Mesodermal cell (in vitro differentiated cells): ENCODE measurements around the gene POLR3A.
"Not testable (repeated sequence)": the region's sequence is repeated elsewhere in the genome, so short reads cannot be mapped to it uniquely, and the experiment has no call there.

Source experiments
- H3K27ac ChIP-seq: 2 replicates; pipeline ENCODE4 v1.7.0; 2013; ENCODE audit warnings: mild to moderate bottlenecking, low read depth, low read length, moderate library complexity; ENCODE audit not compliant: severe bottlenecking
- H3K36me3 ChIP-seq: 2 replicates; pipeline ENCODE4 v1.7.1; 2013; ENCODE audit warnings: mild to moderate bottlenecking, low read length, moderate library complexity; ENCODE audit not compliant: control insufficient read depth, insufficient read depth
- H3K4me1 ChIP-seq: one replicate; pipeline ENCODE4 v1.7.1; 2013; ENCODE audit warnings: mild to moderate bottlenecking, low read length; ENCODE audit not compliant: insufficient read depth, control insufficient read depth, poor library complexity, severe bottlenecking
- H3K4me3 ChIP-seq: 2 replicates; pipeline ENCODE4 v1.7.0; 2013; ENCODE audit warnings: low read length, control low read depth, mild to moderate bottlenecking; ENCODE audit not compliant: insufficient read depth, poor library complexity, severe bottlenecking; ENCODE audit errors: extremely low read depth
- H3K9me3 ChIP-seq: 2 replicates; pipeline ENCODE4 v1.7.1; 2013; ENCODE audit warnings: mild to moderate bottlenecking, low read length, moderate library complexity; ENCODE audit not compliant: control insufficient read depth
- WGBS, 2 experiments: methylation state at CpG; one replicate each; pipeline ENCODE4 v1.1.5; 2013; ENCODE audit warnings: missing lambda C conversion rate in 2 of 2; ENCODE audit not compliant: insufficient coverage in 2 of 2; 5-methylcytosine and 5-hydroxymethylcytosine counted together

Gene POLR3A

DNA sequence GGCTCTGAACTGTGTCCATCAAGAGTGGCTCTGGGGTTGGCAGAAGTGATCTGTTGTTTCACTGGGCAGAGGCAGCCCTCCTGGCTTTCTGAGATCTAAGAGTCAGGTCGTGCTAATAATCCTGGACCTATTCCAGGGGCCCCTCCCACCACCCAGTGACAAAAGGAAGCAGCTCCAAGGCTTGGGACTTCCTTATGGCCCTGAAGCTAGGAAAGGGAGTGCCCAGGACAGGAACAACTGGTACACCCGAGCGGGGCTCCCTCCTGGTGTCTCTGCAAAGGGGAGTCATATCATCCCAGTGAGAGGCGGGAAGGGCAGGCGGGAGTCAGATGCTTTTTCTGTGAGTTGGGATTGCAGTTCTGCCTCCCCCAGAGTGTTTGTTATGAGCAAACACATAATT lies 36.7 kb upstream of the POLR3A start:
- H3K36me3 ChIP-seq, result no peaks in the 10 kb centered on the region
- H3K4me3 ChIP-seq, result no peak overlapping the region
- no peaks in the 10 kb centered on the region for H3K4me1 ChIP-seq
- WGBS, 2 experiments, result 79 to 90% methylated on average over 2 to 3 of the region's 5 CpGs
- H3K27ac ChIP-seq, result no peak overlapping the region
- no peaks in the 10 kb centered on the region for H3K9me3 ChIP-seq

DNA sequence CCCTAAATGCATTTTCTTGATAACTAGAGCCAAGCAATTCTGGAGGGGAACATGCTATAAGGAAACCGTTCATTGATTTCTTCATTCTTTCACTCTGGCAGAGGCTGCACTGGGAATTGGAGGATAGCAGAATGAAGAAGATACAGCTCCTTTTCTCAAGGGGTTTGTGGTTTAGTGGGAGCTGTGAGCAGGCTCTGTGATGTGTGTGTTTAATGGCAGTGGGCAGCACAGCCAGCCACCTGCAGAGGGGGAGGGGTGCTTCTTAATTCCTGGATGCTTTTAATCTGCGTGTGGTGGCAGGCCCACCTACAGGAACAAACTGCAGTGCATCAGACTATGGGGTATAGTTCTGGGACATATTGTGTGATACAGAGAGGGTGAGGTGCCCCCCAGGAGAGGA lies 36.3 kb upstream of the POLR3A start:
- Histone ChIP-seq H3K4me1 (no peaks in the 10 kb centered on the region), H3K27ac (no peak overlapping the region), H3K4me3 (no peak overlapping the region), H3K36me3 (no peaks in the 10 kb centered on the region), H3K9me3 (no peaks in the 10 kb centered on the region)
- WGBS, 2 experiments, result 78 to 83% methylated on average over 1 of the region's 2 CpGs

DNA sequence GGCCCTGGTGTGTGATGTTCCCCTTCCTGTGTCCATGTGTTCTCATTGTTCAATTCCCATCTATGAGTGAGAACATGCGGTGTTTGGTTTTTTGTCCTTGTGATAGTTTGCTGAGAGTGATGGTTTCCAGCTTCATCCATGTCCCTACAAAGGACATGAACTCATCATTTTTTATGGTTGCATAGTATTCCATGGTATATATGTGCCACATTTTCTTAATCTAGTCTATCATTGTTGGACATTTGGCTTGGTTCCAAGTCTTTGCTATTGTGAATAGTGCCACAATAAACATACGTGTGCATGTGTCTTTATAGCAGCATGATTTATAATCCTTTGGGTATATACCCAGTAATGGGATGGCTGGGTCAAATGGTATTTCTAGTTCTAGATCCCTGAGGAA lies 35.6 kb upstream of the POLR3A start:
- H3K4me3 ChIP-seq, H3K36me3 ChIP-seq, H3K9me3 ChIP-seq, H3K27ac ChIP-seq, H3K4me1 ChIP-seq: not testable (repeated sequence)
- WGBS, 2 experiments, result no CpG with 5 or more reads among the region's 2 CpGs

DNA sequence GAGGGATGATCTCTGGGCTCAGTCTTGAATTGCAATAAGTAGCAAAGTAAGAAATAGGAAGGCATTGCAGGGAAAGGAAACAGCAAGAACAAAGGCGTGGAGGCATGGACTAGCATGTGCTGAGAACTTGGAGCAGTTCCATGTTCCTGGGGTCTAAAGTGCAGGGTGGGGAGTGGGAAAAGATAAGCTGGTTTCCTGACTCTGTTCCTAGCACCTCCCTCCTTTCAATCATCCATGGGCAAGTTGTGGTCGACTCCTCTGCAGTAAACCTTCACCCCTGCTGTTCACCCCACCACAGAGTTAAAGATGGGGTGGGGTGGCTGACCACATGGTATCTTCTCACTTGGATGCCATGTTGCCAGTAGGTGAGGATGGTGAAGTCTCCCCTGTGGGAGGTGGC lies 33.9 kb upstream of the POLR3A start:
- no peak overlapping the region for H3K4me3 ChIP-seq
- H3K9me3 ChIP-seq, result no peaks in the 10 kb centered on the region
- no peaks in the 10 kb centered on the region for H3K4me1 ChIP-seq
- no peaks in the 10 kb centered on the region for H3K36me3 ChIP-seq
- 80 to 90% methylated on average over 1 of the region's 2 CpGs for WGBS, 2 experiments
- H3K27ac ChIP-seq, result no peak overlapping the region

DNA sequence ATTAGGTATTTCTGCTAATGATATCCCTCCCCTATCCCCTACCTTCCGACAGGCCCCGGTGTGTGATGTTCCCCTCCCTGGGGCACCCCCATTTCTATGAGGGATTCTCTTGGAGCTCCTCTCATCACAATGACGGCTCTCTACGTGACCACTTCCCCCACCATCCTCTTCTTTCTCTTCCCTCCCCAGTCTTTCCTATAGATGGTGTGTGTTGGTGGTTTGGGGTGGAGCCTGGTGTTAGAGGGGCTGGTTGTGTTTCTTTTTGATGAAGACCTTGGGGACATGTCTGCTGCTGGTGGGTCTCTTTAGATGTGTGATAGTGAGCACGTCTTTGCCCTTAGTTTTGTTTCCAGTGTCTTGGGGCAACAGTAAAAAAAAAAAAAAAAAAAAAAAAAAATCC lies 33.0 kb upstream of the POLR3A start:
- no peaks in the 10 kb centered on the region for H3K4me1 ChIP-seq
- no peak overlapping the region for H3K27ac ChIP-seq
- no peak overlapping the region for H3K4me3 ChIP-seq
- H3K36me3 ChIP-seq, result no peaks in the 10 kb centered on the region
- 100% methylated on average over 2 of the region's 5 CpGs; no CpG with 5 or more reads in 1 of the 2 experiments for WGBS, 2 experiments
- no peaks in the 10 kb centered on the region for H3K9me3 ChIP-seq

DNA sequence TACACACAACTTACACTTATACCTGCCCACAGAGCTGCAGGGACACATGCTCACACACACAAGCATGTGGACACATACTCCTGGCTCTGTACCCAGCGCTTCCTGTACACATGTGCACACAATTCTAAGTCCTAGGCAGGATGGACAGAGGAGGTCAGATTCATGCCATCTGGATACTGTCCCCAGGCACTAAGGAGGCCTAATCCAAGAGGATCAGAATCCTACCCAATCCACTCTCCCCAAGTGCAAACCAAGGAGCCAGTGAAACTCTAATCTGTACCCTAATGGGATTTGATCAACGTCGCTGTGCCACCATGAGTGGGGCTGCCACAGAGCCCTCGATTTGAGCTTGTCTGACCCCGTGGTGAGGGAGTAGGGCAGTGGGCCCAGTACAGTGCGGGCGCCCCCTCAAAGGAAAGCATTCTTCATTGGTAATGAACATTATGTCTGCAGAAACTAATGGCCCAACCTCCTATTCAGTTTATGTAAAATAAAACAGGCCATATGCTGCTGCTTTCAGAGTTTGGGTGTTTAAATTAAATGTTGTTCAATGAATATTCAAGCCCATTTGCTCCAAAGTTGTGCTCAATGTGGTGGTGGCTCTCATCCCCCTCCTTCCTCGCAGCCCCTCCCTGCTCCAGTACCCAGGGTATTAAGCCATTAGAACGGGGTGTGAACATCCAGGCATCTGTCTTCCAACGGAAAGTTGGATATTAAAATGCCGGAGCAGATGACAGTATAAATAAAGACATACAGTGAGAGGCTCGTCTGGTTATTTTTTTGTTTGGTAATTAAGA lies 30.8 kb upstream of the POLR3A start:
- no peaks in the 10 kb centered on the region for H3K9me3 ChIP-seq
- H3K4me3 ChIP-seq, result no peak overlapping the region
- WGBS, 2 experiments, result 93 to 95% methylated on average over 7 to 9 of the region's 12 CpGs
- H3K36me3 ChIP-seq, result no peaks in the 10 kb centered on the region
- H3K27ac ChIP-seq, result no peak overlapping the region
- no peaks in the 10 kb centered on the region for H3K4me1 ChIP-seq

DNA sequence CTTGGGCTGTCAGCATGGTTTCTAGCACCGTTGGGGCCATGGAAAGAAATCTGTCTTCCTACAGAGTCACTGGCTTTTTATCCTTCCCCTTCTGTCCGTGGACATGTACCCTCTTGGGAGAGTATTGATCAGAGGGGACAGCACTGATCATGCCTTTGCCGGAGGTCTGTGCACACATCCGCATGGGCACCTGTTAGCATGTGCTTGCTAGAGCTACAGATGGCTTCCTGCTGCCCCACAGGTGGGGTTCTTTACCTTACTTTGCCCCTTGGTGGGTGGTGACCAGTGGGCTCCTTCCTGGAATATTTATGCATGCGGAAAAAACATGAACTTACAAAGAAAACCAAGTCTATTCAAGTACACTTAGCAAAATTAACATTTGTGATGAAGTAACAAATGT lies 29.2 kb upstream of the POLR3A start:
- WGBS, 2 experiments, result 84 to 88% methylated on average over 4 of the region's 5 CpGs
- H3K9me3 ChIP-seq, result no peaks in the 10 kb centered on the region
- H3K36me3 ChIP-seq, result no peaks in the 10 kb centered on the region
- H3K27ac ChIP-seq, result no peak overlapping the region
- no peak overlapping the region for H3K4me3 ChIP-seq
- H3K4me1 ChIP-seq, result peaks cover 1% of the 10 kb centered on the region

DNA sequence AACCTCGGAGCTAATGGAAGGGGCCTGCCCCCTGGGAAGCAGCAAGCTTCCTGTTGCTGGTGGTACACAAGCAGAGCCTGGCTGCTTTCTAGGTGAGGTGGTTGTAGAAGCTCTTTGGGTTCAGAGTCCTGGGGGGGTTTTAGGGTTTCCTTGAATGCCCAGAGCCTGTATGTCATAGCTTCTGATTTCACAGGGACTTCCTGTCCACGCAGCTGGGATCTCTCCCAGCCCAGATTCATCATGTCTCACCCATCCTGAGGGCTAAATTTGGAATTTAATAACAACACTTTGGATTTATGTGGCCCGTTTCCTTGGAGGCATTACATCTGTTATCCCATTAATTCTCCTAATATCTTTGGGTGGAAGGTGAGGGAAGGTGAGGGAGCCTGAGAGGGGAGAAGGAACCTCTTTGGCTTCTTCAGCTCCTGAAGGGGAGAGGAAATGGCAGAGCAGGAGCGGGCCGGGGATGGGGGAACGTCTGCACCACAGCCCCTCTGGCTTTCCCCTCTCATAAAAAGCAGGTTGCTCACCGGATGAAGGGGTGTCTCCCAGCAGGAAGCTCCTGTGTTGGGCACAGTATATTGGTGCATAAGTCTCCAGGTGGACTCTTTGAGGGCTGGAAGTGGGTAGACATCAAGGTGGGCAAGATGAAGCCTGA lies 24.0 kb upstream of the POLR3A start:
- Histone ChIP-seq H3K4me3 (no peak overlapping the region), H3K4me1 (peaks cover 7% of the 10 kb centered on the region), H3K36me3 (no peaks in the 10 kb centered on the region), H3K27ac (no peak overlapping the region), H3K9me3 (no peaks in the 10 kb centered on the region)
- 94 to 100% methylated on average over 2 to 4 of the region's 7 CpGs for WGBS, 2 experiments

DNA sequence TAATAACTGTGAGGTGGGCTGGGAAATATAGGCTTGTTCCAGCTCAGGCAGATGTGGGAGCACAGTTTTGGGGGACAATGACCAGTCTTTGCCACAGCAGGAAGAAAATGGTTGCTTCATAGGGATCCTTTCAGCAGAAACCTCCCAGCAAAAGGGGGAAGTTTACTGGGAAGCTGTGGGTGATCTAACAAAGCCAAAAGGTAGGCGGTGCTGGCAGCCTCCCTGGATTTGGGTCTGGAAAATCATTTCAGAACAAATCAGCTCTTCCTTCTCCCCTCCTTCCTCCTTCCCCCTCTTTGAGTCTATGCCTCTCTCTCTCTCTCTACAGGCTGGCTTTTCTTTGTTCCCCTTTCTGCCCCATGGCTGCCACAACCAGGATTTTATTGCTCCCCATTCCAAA lies 20.5 kb upstream of the POLR3A start:
- Histone ChIP-seq H3K4me3 (no peak overlapping the region), H3K27ac (no peak overlapping the region), H3K4me1 (peaks cover 9% of the 10 kb centered on the region), H3K9me3 (no peaks in the 10 kb centered on the region), H3K36me3 (no peaks in the 10 kb centered on the region)
- WGBS, 2 experiments, result 100% methylated on average over 1 of the region's 1 CpG

DNA sequence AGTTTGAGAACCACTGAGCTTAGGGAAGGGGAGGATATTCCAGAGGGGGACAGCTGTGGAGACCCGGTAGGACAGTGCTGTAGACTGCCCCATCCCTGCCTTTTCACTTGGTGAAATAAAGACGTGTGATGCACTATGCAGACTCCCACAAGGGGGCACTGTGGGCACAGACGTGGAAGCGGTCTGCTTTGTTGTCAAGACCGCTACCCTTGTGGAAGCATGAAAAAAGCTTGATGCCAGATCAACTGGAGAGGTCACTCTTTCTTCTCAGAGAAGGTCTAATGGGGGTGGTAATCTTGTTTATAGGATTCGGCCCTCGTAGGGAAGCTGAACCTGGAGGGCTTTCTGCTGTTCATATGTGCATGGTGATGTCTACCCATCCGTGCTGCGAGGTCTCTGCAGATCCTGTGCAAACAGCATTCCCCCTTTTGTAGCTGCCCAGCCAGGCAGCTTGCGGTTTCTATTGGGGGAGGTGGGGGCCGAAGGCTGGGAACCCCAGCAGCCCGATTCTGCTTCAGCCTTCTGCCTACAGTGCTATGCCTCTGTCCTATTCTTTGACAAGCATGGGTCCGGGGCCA lies 18.1 kb upstream of the POLR3A start:
- no peaks in the 10 kb centered on the region for H3K9me3 ChIP-seq
- peaks cover 9% of the 10 kb centered on the region for H3K4me1 ChIP-seq
- no peak overlapping the region for H3K27ac ChIP-seq
- H3K36me3 ChIP-seq, result peaks cover 8% of the 10 kb centered on the region
- no peak overlapping the region for H3K4me3 ChIP-seq
- WGBS, 2 experiments, result 17 to 40% methylated on average over 8 to 13 of the region's 13 CpGs
